OCI-LY7 (cell line): ENCODE data around the gene ZNF469.

ENCODE experiments used
- CTCF ChIP-seq: fragments of 200-600 bp; sonication (generic); conservative IDR thresholded peaks from 2 replicates; pipeline ENCODE4 v1.5.1; 2014; ENCODE audit warnings: mild to moderate bottlenecking, antibody characterized with exemption, low read length, moderate library complexity, mixed read lengths
- EZH2phosphoT487 ChIP-seq: fragments of 200-600 bp; sonication (generic); IDR thresholded peaks from 2 replicates; pipeline ENCODE4 v1.6.1; 2018; ENCODE audit warnings: low read depth, borderline replicate concordance, mild to moderate bottlenecking, mixed run types, antibody characterized with exemption, low read length, moderate library complexity, mixed read lengths

- no peak for TF ChIP-seq EZH2phosphoT487
- no peak for TF ChIP-seq CTCF
Observed at GRCh38 chr16:88353691-88354090, 29.1 kb upstream of the ZNF469 start.
